Body of pancreas (tissue), 4 donors: ENCODE data around the gene ARID4B.

Experiments
- POLR2A ChIP-seq, 3 donors: fragments of 450-650 bp; IDR thresholded peaks; one replicate each; pipeline ENCODE4 v1.6.1; 2016; ENCODE audit warnings: antibody characterized with exemption in 3 of 3, mild to moderate bottlenecking in 2 of 3
- TF ChIP-seq, protein P1 (sequence below), 7 experiments: fragments of 450-650 bp in 4 of 7; fragments of 200-600 bp in 3 of 7; sonication (generic) in 3 of 7; IDR thresholded peaks; one replicate each; pipeline ENCODE4 v1.5.1; 2016 to 2019; ENCODE audit warnings: antibody characterized with exemption in 7 of 7

DNA sequence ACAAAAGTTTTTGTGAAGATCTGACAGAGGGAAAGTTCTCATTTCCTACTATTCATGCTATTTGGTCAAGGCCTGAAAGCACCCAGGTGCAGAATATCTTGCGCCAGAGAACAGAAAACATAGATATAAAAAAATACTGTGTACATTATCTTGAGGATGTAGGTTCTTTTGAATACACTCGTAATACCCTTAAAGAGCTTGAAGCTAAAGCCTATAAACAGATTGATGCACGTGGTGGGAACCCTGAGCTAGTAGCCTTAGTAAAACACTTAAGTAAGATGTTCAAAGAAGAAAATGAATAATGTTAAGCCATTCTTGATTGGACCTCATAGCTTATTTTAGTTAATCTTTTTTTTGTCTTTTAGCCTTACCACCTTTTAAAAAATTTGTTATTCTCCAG lies 14.5 kb upstream of the ARID4B start:
- TF ChIP-seq POLR2A (IDR thresholded peaks at IDR 0.05), result no peak
- TF ChIP-seq, protein P1, sequence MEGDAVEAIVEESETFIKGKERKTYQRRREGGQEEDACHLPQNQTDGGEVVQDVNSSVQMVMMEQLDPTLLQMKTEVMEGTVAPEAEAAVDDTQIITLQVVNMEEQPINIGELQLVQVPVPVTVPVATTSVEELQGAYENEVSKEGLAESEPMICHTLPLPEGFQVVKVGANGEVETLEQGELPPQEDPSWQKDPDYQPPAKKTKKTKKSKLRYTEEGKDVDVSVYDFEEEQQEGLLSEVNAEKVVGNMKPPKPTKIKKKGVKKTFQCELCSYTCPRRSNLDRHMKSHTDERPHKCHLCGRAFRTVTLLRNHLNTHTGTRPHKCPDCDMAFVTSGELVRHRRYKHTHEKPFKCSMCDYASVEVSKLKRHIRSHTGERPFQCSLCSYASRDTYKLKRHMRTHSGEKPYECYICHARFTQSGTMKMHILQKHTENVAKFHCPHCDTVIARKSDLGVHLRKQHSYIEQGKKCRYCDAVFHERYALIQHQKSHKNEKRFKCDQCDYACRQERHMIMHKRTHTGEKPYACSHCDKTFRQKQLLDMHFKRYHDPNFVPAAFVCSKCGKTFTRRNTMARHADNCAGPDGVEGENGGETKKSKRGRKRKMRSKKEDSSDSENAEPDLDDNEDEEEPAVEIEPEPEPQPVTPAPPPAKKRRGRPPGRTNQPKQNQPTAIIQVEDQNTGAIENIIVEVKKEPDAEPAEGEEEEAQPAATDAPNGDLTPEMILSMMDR (IDR thresholded peaks at IDR 0.05), result no peak
